Measurements from ENCODE around the gene PAEP.

Gene PAEP

DNA sequence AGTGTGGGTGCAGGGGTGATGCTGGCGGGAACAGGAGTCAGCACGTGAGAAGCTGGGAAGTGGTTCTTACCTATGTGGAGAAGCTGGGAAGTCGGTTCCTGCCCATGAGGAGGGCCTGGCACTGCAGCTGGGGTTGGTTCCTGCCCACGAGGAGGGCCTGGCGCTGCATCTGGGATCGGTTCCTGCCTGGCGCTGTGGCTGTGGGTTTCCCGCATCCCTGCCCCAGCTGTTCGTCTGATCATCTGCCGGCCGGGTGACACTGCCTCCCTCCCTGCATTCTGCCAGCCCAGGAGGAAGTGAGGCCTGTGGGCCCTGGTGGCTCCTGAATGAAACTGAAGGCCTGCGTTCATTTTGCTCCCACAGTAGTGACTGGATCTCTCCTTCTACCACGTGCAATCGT lies 10.5 kb upstream of the PAEP start:
- no peak for DNase-seq (ENCODE audit: low read depth)

DNA sequence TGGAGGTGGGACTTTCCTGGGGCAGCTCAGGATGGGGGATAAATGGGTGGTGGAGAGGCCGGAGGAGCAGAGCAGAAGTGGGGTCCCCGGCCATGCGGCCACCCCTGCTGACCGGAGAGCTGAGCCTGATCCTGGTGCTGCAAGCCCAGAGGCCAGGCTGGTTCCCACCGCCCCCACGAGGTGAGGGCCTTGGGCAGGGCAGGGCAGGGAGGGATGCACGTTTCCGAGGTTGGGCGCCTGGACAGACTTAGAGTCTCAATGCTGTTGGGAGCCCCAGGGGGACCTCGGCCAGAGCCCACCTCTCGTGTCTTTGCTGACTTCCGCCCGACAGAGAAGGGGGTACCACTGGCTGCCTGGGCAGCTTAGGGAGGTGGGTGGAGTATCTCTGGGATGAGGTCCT lies 10.1 kb upstream of the PAEP start:
- no peak for DNase-seq (ENCODE audit: low read depth)

DNA sequence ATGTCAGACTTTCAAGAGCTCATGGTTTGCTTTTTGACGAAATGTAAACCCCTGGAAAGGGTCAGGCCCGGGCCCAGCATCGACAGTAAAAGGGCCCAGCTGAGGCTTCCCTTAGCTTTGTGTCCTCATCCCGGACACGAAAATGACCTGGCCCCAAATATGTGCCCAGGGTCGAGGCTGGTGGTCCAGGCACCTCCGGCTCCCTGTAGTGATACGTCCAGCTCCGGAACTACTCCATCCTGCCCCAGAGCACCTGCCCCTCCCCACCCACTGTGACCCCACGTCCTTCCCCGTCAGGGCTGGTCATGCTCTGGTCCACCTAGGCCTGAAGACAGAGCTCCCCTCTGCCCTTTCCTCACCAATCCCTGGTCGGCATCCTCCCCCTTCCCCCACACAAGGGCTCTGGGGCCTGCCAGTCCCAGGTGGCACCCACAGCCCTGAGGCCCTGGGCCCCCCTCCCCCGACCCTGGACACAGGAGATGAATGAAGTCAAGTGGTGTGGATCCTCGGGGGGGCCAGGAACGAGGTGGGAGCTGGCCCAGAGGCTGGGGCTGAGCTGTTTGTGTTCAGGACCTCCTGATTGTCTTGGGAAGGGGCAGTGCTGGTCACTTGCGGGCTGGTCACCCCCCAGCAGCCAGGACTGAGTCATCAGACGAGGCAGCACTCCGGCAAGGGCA lies 9.4 kb upstream of the PAEP start:
- DNase-seq (ENCODE audit: low read depth): no peak

DNA sequence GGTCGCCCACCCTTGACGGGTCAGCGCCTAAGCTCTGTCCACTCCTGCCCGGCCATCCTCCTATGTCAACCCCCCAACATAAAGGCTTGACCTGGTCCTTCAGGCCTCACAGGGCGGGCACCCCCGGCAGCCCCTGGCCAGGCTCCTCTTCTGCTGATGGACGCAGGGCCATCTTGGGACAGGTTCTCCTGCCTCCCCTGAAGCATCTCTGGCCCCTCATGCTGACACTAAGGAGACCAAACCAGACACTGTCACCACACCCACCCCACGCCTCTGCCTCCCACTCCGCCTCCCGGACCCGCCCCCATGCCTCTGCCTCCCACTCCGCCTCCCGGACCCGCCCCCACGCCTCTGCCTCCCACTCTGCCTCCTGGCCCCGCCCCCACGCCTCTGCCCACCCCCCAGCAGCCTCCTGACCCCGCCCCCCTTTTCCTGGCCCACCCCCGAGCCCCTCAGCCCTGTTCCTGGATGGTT lies 8.8 kb upstream of the PAEP start:
- no peak for DNase-seq (ENCODE audit: low read depth)

DNA sequence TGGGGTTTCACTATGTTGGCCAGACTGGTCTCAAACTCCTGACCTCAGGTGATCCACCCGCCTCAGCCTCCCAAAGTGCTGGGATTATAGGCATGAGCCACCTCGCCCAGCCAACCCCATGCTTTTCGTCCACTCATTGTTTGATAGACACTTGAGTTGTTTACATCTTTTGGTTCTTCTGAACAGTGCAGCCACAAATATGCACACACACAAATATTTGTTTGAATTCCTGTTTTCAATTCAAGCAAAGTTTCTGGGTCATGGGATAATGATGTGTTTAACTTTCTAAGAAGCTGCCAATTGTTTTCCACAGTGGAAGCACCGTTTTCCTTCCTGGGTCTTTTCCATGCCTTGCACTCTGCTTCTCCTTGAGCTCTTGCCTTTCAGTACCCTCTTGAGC lies 6.8 kb upstream of the PAEP start:
- DNase-seq (ENCODE audit: low read depth): no peak

DNA sequence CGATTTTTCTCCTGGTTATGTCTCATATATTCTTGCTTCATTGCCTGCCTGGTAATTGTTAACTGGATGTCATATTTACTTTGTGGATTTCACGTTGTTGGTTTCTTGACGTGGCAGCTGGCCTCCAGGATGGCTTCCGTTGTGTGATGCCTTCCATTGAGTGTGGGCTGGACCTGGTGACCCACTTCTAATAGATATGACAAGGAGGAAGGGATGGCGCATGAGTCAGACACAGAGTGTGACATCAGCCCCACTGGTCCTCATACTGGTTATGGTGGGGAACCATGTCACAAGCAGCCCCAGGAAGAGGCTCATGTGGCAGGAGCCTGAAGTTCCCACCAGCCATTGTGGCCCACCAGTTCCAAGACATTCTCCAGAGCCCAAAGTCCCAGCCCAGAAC lies 6.4 kb upstream of the PAEP start:
- no peak for DNase-seq (ENCODE audit: low read depth)

DNA sequence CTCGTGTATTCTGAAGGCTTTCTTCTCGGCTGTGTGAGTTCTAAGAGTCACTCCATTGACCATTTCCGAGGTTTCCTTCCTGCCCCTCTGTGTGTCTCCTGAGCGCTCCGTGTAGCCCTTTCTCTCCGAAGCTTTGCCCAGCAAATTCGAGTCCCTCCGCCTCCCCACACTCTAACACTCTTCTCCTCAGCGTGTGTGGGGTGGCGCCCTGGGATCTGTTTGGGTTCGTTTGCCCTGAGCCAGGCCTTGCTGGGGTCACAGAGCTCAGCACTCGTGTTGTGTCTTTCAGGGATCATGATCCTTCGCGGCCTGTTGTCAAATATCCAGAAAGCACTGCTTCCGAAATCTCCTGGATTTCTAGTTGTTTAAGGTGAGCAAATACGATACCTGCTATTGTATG lies 5.6 kb upstream of the PAEP start:
- DNase-seq (ENCODE audit: low read depth): no peak

DNA sequence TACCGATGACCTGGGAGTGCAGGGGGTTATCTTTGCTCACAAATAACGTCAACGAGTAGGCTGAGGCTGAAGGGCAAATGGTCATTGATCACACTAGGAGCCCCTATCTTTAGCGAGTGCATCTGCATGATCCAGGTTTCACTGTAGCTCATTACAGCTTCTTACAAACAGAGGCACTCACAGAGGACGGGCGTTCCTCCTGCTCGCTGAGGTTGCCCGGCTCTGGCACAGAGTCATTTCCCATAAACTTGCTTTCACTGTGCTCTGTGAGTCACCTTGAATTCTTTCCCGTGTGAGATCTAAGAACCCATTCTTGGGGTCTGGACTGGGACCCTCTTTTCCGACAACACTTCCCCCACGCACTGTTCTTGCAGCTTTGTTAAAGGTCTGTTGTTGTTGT lies 1.9 kb upstream of the PAEP start:
- no peak for DNase-seq (ENCODE audit: low read depth)

DNA sequence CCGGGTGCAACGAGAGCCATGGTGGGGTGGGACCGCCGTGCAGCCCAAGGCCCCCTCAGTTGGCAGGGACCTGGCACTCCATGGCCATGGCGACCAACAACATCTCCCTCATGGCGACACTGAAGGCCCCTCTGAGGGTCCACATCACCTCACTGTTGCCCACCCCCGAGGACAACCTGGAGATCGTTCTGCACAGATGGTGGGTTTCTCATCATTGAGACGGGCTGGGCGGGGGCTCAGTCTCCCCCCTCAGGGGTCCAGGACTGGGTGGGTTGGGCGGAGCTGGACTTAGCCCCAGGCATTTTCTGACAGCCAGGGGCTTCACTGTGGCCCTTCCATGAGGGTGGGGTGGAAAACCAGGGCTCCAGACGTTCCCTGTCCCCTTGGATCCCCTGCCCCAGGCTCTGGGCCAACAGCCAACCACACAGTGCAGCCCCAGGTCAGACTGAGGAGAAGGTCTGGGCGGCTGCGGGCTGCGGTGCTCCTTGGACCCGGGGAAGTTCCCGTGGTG lies 734 bp downstream of the PAEP start:
- no peak for DNase-seq (ENCODE audit: low read depth)

DNA sequence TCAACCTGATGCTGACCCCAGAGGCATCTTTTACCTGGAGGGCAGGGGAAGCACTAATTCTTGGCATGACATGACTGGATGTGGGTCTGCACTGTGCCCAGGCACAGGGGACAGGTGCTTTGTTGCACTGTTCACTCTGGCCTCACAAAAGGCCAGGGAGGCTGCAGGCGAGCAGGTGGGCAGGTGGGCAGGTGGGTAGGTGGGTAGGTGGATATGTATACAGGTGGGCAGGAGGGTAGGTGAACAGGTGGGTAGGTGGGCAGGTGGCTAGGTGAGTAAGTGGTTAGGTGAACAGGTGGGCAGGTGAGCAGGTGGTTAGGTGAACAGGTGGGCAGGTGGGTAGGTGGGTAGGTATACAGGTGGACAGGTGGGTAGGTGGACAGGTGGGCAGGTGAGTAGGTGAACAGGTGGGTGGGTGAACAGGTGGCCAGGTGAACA lies 1.5 kb downstream of the PAEP start:
- DNase-seq (ENCODE audit: low read depth): no peak

DNA sequence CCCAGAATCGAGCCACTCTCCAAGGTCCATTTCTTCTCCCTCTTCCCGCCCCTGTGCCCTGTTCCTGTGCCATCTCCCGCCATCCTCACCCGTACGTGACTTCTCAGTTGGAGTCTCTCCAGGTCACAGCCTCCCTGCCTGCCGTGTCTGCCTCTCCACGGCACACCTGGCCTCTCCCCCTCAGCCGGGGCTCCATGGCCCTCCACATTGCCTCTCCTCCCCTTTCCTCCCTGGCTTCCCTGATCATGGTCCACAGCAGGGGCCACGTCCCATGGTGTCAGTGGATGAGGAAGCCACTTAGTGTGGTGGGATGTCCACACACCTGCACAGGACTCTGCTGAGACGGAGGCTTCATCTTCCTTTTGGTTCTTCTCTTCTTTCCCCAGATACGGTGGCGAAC lies 2.3 kb downstream of the PAEP start:
- DNase-seq (ENCODE audit: low read depth): no peak

DNA sequence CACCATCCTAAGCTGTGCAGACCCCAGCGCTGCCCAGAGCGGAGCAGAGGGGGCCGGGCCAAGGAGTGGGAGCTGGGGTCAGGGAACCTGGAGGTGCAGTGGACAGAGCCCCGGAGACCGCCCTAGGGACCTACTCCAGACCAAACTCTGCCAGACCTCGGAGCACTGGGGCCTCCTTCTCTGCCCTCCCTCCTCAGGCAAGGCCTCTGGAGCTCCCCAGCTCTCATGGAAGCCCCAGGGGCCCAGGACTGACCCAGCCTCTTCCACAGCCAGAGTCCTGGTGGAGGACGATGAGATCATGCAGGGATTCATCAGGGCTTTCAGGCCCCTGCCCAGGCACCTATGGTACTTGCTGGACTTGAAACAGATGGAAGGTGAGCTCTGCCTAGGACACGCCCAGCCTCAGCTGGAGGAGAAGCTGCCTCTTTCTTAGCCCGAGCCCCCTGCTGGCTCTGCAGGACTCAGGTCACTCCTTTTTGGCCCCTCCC lies 3.6 kb downstream of the PAEP start:
- DNase-seq (ENCODE audit: low read depth): no peak

DNA sequence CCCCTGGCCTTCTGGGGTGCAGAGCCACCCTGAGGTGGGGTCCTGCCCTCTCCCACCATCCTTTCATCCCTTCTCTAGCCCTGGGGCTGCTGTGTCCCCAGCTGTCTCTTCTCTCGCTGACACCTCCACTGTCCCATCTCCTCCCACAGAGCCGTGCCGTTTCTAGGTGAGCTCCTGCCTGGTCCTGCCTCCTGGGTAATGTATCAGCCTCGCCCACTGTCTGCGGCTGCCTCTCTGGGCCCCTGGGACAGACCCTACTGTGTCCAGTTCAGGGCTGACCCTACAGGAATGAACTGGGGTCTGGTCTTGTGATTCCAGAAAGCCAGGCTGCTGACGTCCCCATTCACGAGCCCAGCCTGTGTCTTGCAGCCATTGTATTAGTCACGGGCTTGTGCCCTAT lies 4.1 kb downstream of the PAEP start:
- DNase-seq (ENCODE audit: low read depth): no peak

DNA sequence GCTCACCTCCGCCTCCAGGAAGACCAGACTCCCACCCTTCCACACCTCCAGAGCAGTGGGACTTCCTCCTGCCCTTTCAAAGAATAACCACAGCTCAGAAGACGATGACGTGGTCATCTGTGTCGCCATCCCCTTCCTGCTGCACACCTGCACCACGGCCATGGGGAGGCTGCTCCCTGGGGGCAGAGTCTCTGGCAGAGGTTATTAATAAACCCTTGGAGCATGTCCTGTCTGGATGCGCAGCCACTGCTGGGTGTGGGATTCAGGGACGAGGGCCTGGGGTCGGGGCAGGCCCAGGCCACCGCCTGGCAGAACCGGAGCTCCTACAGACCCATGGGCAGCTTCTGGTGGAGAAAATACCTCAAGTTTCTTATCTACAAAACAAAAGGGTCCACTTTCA lies 5.0 kb downstream of the PAEP start:
- DNase-seq (ENCODE audit: low read depth): no peak

DNA sequence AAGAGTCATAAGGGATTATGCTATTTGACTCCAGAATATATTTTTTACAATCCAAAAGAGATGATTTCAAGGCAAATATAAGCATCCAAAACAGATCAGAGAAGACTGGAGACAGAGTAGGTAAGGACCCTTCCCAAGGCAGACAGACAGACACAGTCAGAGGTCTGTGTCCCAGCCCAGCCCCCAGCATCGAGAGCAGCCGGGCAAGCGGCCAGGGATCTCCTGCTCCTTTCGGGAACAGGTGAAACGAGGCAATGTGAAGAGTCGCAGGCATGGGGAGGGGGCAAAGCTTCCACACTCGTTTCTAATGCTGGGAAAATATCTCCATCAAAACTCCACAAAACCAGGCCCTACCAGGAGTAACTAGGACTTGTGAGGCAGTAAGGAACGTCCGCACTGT lies 5.8 kb downstream of the PAEP start:
- no peak for DNase-seq (ENCODE audit: low read depth)

DNA sequence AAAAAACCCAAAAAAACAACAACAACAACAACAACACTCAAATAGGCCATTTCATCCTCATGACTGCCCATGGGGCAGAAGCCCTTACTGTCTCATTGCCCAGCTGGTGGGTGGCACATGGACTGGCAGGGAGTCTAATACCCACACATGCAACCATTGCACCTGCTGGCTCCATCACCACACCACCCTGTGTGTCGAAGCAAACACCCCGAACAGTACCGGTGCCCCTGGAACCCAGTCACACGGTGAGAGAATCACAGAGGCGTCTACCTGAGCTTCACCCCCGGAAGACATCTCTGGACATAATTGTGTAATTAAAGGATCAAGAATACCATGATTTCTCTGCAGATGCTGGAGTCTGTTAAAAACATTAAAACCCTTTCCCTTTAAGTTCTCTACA lies 6.5 kb downstream of the PAEP start:
- DNase-seq (ENCODE audit: low read depth): no peak

DNA sequence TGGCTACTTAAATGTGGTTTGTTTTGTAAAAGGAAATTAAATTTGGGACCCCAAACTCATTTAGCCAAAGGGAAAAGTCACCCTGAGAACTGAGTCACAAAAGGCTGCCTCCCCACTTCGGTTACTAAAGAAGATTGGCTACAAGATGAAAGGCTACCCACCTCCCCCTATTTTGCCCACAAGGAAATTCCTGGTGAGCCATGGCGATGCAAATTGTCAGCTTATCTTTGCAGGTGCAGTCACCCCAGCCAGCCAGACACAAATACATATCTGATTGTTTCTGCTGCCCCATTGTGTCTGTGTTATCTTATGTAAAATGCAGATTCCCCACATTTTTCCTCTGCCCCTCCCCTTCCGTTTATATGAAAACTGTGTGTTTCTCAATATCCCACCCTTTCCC lies 8.9 kb downstream of the PAEP start:
- no peak for DNase-seq (ENCODE audit: low read depth)

DNA sequence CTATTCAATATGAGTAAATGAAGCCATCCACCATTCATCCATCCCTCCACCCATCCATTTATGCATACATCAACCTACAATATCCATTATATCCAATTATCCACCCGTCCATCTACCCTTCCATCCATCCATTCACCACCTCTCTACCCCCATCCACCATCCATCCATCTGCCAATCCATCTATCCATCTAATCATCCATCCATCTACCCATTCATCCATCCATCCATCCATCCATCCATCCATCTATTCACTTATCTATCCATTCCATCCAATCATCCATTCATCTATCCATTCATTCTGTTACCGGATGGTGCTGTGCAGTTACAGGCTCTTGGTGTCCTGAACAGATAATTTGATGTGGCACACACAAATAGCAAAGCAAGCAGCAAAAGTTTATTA lies 10.7 kb downstream of the PAEP start:
- DNase-seq (ENCODE audit: low read depth): no peak

DNA sequence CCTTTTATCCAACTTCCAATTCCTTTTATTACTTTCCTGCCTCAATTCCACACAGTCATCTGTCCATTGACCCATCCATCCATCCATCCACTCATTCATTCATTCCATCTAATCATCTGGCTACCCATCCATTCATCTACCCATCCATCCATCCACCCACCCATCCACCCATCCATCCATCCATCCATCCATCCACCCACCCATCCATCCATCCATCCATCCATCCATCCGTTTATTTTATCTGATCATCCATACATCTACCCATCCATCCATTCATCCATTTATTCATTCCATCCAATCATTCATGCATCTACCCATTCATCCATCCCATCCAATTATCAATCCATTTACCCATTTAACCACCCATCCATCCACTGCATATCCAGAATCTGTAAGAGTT lies 11.6 kb downstream of the PAEP start:
- no peak for DNase-seq (ENCODE audit: low read depth)

DNA sequence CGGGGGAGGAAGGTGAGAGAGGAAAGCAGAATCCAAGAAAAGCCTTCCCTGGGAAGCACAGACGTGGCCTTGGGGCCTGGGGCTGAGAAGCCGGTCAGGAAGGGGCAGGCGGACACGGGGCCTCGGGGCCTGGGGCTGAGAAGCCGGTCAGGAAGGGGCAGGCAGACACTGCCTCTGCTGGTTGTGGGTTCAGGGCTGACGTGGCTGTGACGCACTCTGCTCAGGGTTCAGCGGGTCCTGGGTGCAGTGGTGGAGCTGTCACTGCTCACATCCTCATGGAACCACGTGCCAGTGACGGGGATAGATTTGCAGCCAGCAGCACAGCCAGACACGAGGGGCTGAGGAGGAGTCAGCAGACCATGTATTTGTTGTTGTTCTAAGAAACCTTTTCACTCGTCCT lies 12.8 kb downstream of the PAEP start:
- no peak for DNase-seq (ENCODE audit: low read depth)

DNA sequence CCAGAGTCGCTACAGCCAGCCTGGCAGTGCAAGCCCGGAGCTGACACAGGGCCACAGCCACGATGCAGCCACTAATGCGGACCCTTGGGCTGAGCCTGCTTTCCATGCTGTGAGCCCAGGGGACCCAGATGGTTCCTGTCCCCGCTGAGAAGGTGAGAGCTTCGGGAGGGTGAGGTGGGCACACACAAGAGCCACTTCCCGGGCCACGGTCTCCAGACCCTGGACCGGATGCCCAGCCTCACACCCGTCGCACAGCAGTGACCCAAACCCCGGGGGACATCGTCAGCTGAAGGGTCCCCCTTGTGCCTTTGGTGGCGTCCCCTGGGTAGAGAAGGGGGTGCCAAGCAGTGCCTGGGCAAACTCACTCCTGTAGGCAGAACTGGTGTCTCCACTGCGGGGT lies 13.4 kb downstream of the PAEP start:
- DNase-seq (ENCODE audit: low read depth): no peak

DNA sequence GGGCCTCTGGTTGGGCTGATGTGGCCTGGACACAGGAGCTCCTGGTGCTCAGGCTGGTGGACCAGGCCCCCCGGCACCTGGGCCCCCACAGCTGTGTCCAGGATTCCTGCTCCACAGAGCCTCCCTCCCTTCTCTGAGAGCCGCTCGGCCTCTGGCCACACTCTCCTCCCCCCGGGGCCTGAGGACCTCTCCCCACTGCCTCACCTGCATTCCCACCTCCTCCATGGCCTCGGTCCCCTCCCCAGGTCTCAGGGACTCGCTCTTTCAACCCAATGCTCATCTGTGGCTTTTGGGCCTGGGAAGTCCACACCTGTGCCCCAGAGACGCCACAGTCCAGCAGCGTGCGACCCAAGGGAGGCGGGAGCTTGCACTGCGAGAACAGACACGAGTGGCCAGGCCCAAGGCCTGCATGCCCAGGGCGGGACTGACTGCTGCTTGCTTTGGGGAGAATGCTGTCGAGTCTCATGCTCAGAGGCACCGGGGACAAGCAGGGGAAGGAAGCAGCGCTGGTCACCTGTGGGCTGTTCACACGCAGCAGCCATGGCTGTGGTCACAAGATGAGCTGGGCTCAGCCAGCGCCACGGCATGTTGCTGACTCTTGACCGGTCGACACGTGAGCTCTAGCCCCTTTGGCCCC lies 14.6 kb downstream of the PAEP start:
- DNase-seq (ENCODE audit: low read depth): no peak

DNA sequence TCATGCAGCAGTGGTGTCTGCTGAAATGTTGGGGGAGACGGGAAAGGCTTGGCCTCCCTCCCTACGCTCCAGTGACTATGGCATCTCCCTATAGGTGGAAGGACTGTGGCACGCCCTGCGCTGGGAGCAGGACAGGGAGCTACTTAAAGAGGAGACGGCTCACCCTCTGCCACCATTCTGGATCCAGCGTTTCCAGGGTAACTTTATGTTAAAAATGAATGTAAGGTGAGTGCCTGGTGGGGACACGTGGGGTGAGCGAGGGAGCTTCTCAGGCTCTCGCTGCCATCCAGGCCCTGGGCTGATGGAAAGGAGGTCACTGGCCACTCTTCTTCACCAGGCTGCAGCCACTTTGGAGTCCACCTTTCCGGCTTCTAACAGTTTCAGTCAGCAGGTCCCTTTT lies 15.7 kb downstream of the PAEP start:
- no peak for DNase-seq (ENCODE audit: low read depth)

DNA sequence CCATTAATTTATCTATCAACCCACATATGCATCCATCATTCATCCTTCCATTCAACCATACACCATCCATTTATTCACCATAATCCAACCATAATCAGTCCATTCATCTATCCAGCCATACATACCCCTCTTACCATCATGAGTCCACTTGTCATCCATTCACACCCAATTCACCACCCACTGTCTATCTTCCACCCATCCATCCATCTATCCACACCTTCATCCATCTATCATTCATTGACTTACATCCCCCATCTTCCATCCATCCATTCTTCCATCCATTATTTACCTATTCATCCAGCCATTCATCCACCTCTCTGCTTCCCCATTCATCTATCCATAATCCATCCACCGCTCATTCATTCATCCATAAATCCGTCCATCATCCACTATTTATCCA lies 17.8 kb downstream of the PAEP start:
- no peak for DNase-seq (ENCODE audit: low read depth)
